NCI-H2081 (cell line): ENCODE results near the gene MROH7.
A peak's percentile ranks its signal among the peaks of the same experiment; 100 is the strongest.

ENCODE experiments used
- DNase-seq, 2 experiments: peaks; one replicate each; lab custom pipeline; 2025; lab: John Stamatoyannopoulos, UW

The MROH7 gene

GRCh38 chr1:54640863-54641836, at the start of gene MROH7:
MROH7 (plus strand) TSS chr1:54641786; CDS start chr1:54652927, 11,141 bp downstream.
- DNase-seq = no peak

- no peak for DNase-seq
These were observed 47.9 kb upstream of the MROH7 start for GRCh38 chr1:54593571-54594160.

- DNase-seq = no peak
These were observed 47.1 kb upstream of the MROH7 start for GRCh38 chr1:54594463-54594862.

- no peak for DNase-seq
These were observed 45.6 kb upstream of the MROH7 start for GRCh38 chr1:54595956-54596498.

GRCh38 chr1:54596756-54597155, 44.8 kb upstream of the MROH7 start:
- DNase-seq = no peak

- no peak for DNase-seq
These were observed 44.0 kb upstream of the MROH7 start for GRCh38 chr1:54597455-54598030.

- no peak for DNase-seq
These were observed 42.3 kb upstream of the MROH7 start for GRCh38 chr1:54599211-54599823.

GRCh38 chr1:54600947-54601721, 40.5 kb upstream of the MROH7 start:
- no peak for DNase-seq

GRCh38 chr1:54601730-54602129, 39.9 kb upstream of the MROH7 start:
- no peak for DNase-seq

GRCh38 chr1:54602554-54602953, 39.0 kb upstream of the MROH7 start:
- DNase-seq = no peak

GRCh38 chr1:54603241-54603640, 38.3 kb upstream of the MROH7 start:
- DNase-seq = no peak

- DNase-seq = no peak
These were observed 37.5 kb upstream of the MROH7 start for GRCh38 chr1:54604051-54604450.

GRCh38 chr1:54604572-54605370, 36.8 kb upstream of the MROH7 start:
- peak; percentile 60 to 88 for DNase-seq

- peak; percentile 48 to 76 for DNase-seq
These were observed 35.2 kb upstream of the MROH7 start for GRCh38 chr1:54606096-54606989.

GRCh38 chr1:54606990-54607325, 34.6 kb upstream of the MROH7 start:
- DNase-seq = no peak

GRCh38 chr1:54607821-54608565, 33.6 kb upstream of the MROH7 start:
- DNase-seq = no peak

- no peak for DNase-seq
These were observed 32.9 kb upstream of the MROH7 start for GRCh38 chr1:54608566-54609230.

- DNase-seq = no peak
These were observed 32.2 kb upstream of the MROH7 start for GRCh38 chr1:54609301-54609921.
